BJ (cell line): Measurements from ENCODE around the gene DAB1. TPM values are rescaled to one million over a fixed set of nuclear protein-coding genes. Genes with fewer than 3 reads are reported as not detected.

ENCODE experiments used
- CTCF ChIA-PET: fragments of 350-600 bp; formaldehyde crosslinking; extraction: SDS; loops from one replicate; lab custom pipeline; 2021; ENCODE audit warnings: antibody characterized with exemption, inconsistent platforms; lab: Yijun Ruan, JAX
- POLR2A ChIA-PET: fragments of 300-600 bp; sonication (Branson Sonifier 250); formaldehyde crosslinking; extraction: SDS; loops from one replicate; lab custom pipeline; 2021; ENCODE audit warnings: antibody characterized with exemption; lab: Charles Lee
- DNase-seq: peaks from one replicate; pipeline ENCODE4 v3.0.0-alpha.2; 2011; ENCODE audit warnings: low read depth
- H3K27me3 ChIP-seq: 2 replicates; pipeline ENCODE4 v1.6.0; 2011; ENCODE audit warnings: low read length; ENCODE audit not compliant: control insufficient read depth, insufficient read depth
- H3K36me3 ChIP-seq: 2 replicates; pipeline ENCODE4 v1.5.1; 2011; ENCODE audit warnings: low read length; ENCODE audit not compliant: control insufficient read depth, insufficient read depth
- H3K4me3 ChIP-seq: 2 replicates; pipeline ENCODE4 v1.5.1; 2011; ENCODE audit warnings: low read depth, mild to moderate bottlenecking, control low read depth, low read length
- CTCF ChIP-seq: IDR thresholded peaks from 2 replicates; pipeline ENCODE4 v1.5.1; 2011; ENCODE audit warnings: low read depth, mild to moderate bottlenecking, control low read depth, inconsistent platforms, low read length, moderate library complexity; ENCODE audit not compliant: insufficient read depth
- polyA plus RNA-seq: library from polyadenylated mRNA; depleted of rRNA; stranded (reverse); fragments of >200 nt; gene quantifications from 2 replicates; pipeline ENCODE4 v1.2.3, GENCODE V29; 2011

The DAB1 gene
- polyA plus RNA-seq, 1 experiment = 0.91 TPM

GRCh38 chr1:57082711-57083439 is 341.0 kb downstream of the DAB1 start:
- ChIA-PET CTCF (no interaction called here), POLR2A (no interaction called here)
- no peak for TF ChIP-seq CTCF
- H3K4me3 ChIP-seq = no peak overlapping the region
- H3K36me3 ChIP-seq = no peaks in the 10 kb centered on the region
- H3K27me3 ChIP-seq = no peaks in the 10 kb centered on the region; the same call in 1 of the 2 replicates
- DNase-seq = no peak

- Histone ChIP-seq H3K4me3 (no peak overlapping the region), H3K36me3 (no peaks in the 10 kb centered on the region), H3K27me3 (no peaks in the 10 kb centered on the region)
- TF ChIP-seq CTCF = peak; percentile 24; the same call in 1 of the 2 replicates
- ChIA-PET POLR2A (no interaction called here), CTCF (no interaction called here)
- no peak for DNase-seq
These were observed 344.3 kb downstream of the DAB1 start for GRCh38 chr1:57079454-57080157.

GRCh38 chr1:57072401-57073110 is 351.3 kb downstream of the DAB1 start:
- H3K36me3 ChIP-seq = no peaks in the 10 kb centered on the region
- DNase-seq = no peak
- no peaks in the 10 kb centered on the region for H3K27me3 ChIP-seq
- H3K4me3 ChIP-seq = no peak overlapping the region
- TF ChIP-seq CTCF = no peak
- CTCF ChIA-PET = interaction anchor here (0.7 kb wide), 1 partner anchor 24 kb away, joined by 3 read pairs; no protein-coding TSS in a partner anchor
- POLR2A ChIA-PET = no interaction called here

- no peak for DNase-seq
- H3K27me3 ChIP-seq = no peaks in the 10 kb centered on the region
These were observed 356.0 kb downstream of the DAB1 start for GRCh38 chr1:57067863-57068262.

More at GRCh38 chr1:57067863-57068262, 356.0 kb downstream of the DAB1 start:
- no peak overlapping the region for H3K4me3 ChIP-seq
- ChIA-PET POLR2A (no interaction called here), CTCF (no interaction called here)
- no peaks in the 10 kb centered on the region for H3K36me3 ChIP-seq
- no peak for TF ChIP-seq CTCF
